Measurements from ENCODE around the gene ZNF681.

The ZNF681 gene

DNA sequence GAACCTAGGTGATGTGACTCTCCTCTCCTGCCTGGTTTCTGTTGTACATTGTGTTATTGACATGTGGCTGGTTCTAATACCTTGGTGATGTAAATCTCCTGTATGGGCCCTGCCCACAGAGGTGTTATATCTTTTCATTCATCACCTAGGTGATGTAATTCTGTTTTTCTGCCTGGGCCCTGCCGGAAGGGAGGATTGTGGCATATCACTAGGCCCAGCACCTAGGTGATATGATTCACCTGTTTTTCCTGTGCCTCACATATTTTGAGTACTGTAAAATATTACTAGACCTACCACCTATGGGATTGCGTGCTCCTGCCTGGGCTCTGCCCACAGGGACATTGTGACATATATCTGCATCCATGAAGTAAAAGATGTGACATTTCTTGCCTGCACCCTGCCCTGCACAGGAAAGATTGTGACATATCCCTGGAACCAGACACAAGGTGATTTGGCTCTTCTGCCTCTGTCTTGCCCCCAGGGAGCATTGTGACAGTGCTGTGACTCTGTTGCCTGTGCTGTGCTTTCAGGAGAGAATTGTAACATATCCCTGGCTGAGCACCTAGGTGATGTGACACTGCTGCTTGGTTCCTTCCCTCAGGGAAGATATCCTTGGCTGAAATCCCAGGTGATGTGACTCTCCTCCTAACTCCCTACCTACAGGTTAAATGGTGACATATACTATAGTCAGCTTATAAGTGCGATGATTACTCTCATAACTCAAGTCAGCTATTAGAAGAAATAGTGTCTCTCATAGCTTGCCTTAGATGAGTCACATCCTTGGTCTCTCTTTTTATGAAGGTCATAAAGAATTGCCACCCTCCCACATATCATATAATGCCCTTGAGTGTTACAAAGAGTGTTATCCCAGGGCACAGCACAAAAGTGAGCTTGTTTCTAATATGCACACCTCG is 13.3 kb upstream of the ZNF681 start:
- Histone ChIP-seq H3K4me2 (ENCODE audit: low read length) (no peak overlapping the region), H3K27me3 (ENCODE audit: low read depth, low read length) (no peaks in the 10 kb centered on the region), H3K27ac (ENCODE audit: low read length) (no peak overlapping the region), H3K9me3 (ENCODE audit: insufficient read depth, low read length) (no peaks in the 10 kb centered on the region), H3K4me1 (ENCODE audit: low read length) (no peaks in the 10 kb centered on the region), H3K36me3 (replicated peaks; ENCODE audit: low read depth, low read length) (no peaks in the 10 kb centered on the region), H4K20me1 (ENCODE audit: insufficient read depth, low read length) (no peaks in the 10 kb centered on the region), H3K9ac (ENCODE audit: low read length) (no peak overlapping the region), H3K79me2 (ENCODE audit: low read length) (no peaks in the 10 kb centered on the region), H3K4me3 (ENCODE audit: low read length) (no peak overlapping the region), H2AFZ (ENCODE audit: low read depth, low read length) (no peak overlapping the region)
- TF ChIP-seq CTCF (IDR thresholded peaks at IDR 0.05; ENCODE audit: low read depth, low read length) (no peak), EZH2phosphoT487 (IDR thresholded peaks at IDR 0.05; ENCODE audit: low read depth) (no peak)

DNA sequence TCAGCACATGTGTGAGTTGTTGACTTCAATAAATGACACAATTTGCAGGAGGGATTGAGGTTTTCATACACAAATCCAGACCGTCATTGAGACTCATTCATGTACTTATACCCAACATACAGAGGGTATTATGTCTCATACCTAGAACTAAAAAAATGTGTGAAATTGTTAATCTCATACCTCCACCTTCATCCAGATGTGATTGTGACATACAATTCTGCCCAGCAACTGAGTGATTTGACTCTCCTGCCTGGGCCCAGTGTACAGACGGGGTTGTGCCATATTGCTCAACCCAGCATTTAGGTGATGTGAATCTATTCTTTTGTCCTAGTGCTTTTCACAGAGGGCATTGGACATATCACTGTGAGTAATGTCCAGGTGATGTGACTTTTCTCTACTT is 12.6 kb upstream of the ZNF681 start:
- H3K36me3 ChIP-seq (replicated peaks; ENCODE audit: low read depth, low read length): no peaks in the 10 kb centered on the region
- no peaks in the 10 kb centered on the region for H3K27me3 ChIP-seq (ENCODE audit: low read depth, low read length)
- no peak for TF ChIP-seq CTCF (IDR thresholded peaks at IDR 0.05; ENCODE audit: low read depth, low read length)
- TF ChIP-seq EZH2phosphoT487 (IDR thresholded peaks at IDR 0.05; ENCODE audit: low read depth): no peak
- no peak overlapping the region for H3K4me2 ChIP-seq (ENCODE audit: low read length)
- H4K20me1 ChIP-seq (ENCODE audit: insufficient read depth, low read length): no peaks in the 10 kb centered on the region
- H3K9ac ChIP-seq (ENCODE audit: low read length): no peak overlapping the region
- H3K4me3 ChIP-seq (ENCODE audit: low read length): no peak overlapping the region
- no peak overlapping the region for H2AFZ ChIP-seq (ENCODE audit: low read depth, low read length)
- no peaks in the 10 kb centered on the region for H3K4me1 ChIP-seq (ENCODE audit: low read length)
- H3K27ac ChIP-seq (ENCODE audit: low read length): no peak overlapping the region
- no peaks in the 10 kb centered on the region for H3K79me2 ChIP-seq (ENCODE audit: low read length)
- no peaks in the 10 kb centered on the region for H3K9me3 ChIP-seq (ENCODE audit: insufficient read depth, low read length)

GRCh38 chr19:23770672-23771250 is 12.1 kb upstream of the ZNF681 start:
- TF ChIP-seq CTCF (IDR thresholded peaks at IDR 0.05; ENCODE audit: low read depth, low read length): no peak
- no peak for TF ChIP-seq EZH2phosphoT487 (IDR thresholded peaks at IDR 0.05; ENCODE audit: low read depth)
- no peaks in the 10 kb centered on the region for H3K79me2 ChIP-seq (ENCODE audit: low read length)
- H3K4me1 ChIP-seq (ENCODE audit: low read length): no peaks in the 10 kb centered on the region
- no peaks in the 10 kb centered on the region for H3K27me3 ChIP-seq (ENCODE audit: low read depth, low read length)
- no peak overlapping the region for H2AFZ ChIP-seq (ENCODE audit: low read depth, low read length)
- no peaks in the 10 kb centered on the region for H3K36me3 ChIP-seq (replicated peaks; ENCODE audit: low read depth, low read length)
- H3K4me3 ChIP-seq (ENCODE audit: low read length): no peak overlapping the region
- no peaks in the 10 kb centered on the region for H4K20me1 ChIP-seq (ENCODE audit: insufficient read depth, low read length)
- H3K9me3 ChIP-seq (ENCODE audit: insufficient read depth, low read length): no peaks in the 10 kb centered on the region
- no peak overlapping the region for H3K4me2 ChIP-seq (ENCODE audit: low read length)
- no peak overlapping the region for H3K27ac ChIP-seq (ENCODE audit: low read length)
- no peak overlapping the region for H3K9ac ChIP-seq (ENCODE audit: low read length)

- Histone ChIP-seq H3K4me2 (ENCODE audit: low read length) (no peak overlapping the region), H3K79me2 (ENCODE audit: low read length) (no peaks in the 10 kb centered on the region), H3K27ac (ENCODE audit: low read length) (no peak overlapping the region), H3K9me3 (ENCODE audit: insufficient read depth, low read length) (no peaks in the 10 kb centered on the region), H3K9ac (ENCODE audit: low read length) (no peak overlapping the region), H4K20me1 (ENCODE audit: insufficient read depth, low read length) (no peaks in the 10 kb centered on the region), H3K27me3 (ENCODE audit: low read depth, low read length) (no peaks in the 10 kb centered on the region), H3K4me3 (ENCODE audit: low read length) (no peak overlapping the region), H3K36me3 (replicated peaks; ENCODE audit: low read depth, low read length) (no peaks in the 10 kb centered on the region), H3K4me1 (ENCODE audit: low read length) (no peaks in the 10 kb centered on the region), H2AFZ (ENCODE audit: low read depth, low read length) (no peak overlapping the region)
- TF ChIP-seq EZH2phosphoT487 (IDR thresholded peaks at IDR 0.05; ENCODE audit: low read depth) (no peak), CTCF (IDR thresholded peaks at IDR 0.05; ENCODE audit: low read depth, low read length) (no peak)
These were observed 11.2 kb upstream of the ZNF681 start for GRCh38 chr19:23769691-23770468.

Data from OCI-LY3 (cell line).